ENCODE measurements around the gene C19orf47. TPM values are rescaled to one million over a fixed set of nuclear protein-coding genes. Genes with fewer than 3 reads are reported as not detected.

Gene C19orf47
- total RNA-seq, 1 donor from 2014 or later, result 17.4 TPM

- H3K27me3 ChIP-seq, result no peaks in the 10 kb centered on the region
- TF ChIP-seq POLR2AphosphoS5 (IDR thresholded peaks at IDR 0.05; ENCODE audit: insufficient read depth in 1 of 2, low read depth in 1 of 2), result no peak
- no peak for TF ChIP-seq POLR2A (IDR thresholded peaks at IDR 0.05)
- TF ChIP-seq CTCF (IDR thresholded peaks at IDR 0.05), result no peak
- no peaks in the 10 kb centered on the region for H3K9me3 ChIP-seq
- intact Hi-C loops (cut with DNase I), result no loop called here
- H3K4me3 ChIP-seq, result no peak overlapping the region
- H3K36me3 ChIP-seq, result no peaks in the 10 kb centered on the region
- DNase-seq (ENCODE audit: extremely low spot score in 2 of 2), result no peak
- H3K27ac ChIP-seq, result no peak overlapping the region
- H3K4me1 ChIP-seq, result peaks cover 67% of the 10 kb centered on the region
Observed at GRCh38 chr19:40272261-40272660, 75.9 kb downstream of the C19orf47 start.

- H3K36me3 ChIP-seq, result no peaks in the 10 kb centered on the region
- H3K27ac ChIP-seq, result no peak overlapping the region
- no peak for TF ChIP-seq POLR2A (IDR thresholded peaks at IDR 0.05)
- no peak for TF ChIP-seq CTCF (IDR thresholded peaks at IDR 0.05)
- no peak for TF ChIP-seq POLR2AphosphoS5 (IDR thresholded peaks at IDR 0.05; ENCODE audit: insufficient read depth in 1 of 2, low read depth in 1 of 2)
- no peaks in the 10 kb centered on the region for H3K9me3 ChIP-seq
- intact Hi-C loops (cut with DNase I), result no loop called here
- H3K4me3 ChIP-seq, result no peak overlapping the region
- no peak for DNase-seq (ENCODE audit: extremely low spot score in 2 of 2)
- H3K27me3 ChIP-seq, result no peaks in the 10 kb centered on the region
- peaks cover 66% of the 10 kb centered on the region for H3K4me1 ChIP-seq
Observed at GRCh38 chr19:40271706-40272105, 76.5 kb downstream of the C19orf47 start.

GRCh38 chr19:40270362-40271089 is 77.7 kb downstream of the C19orf47 start:
- Histone ChIP-seq H3K4me3 (no peak overlapping the region), H3K9me3 (no peaks in the 10 kb centered on the region), H3K4me1 (peaks cover 66% of the 10 kb centered on the region), H3K36me3 (no peaks in the 10 kb centered on the region), H3K27ac (no peak overlapping the region), H3K27me3 (no peaks in the 10 kb centered on the region)
- intact Hi-C loops (cut with DNase I), result no loop called here
- TF ChIP-seq POLR2A (IDR thresholded peaks at IDR 0.05) (no peak), CTCF (IDR thresholded peaks at IDR 0.05) (no peak), POLR2AphosphoS5 (IDR thresholded peaks at IDR 0.05; ENCODE audit: insufficient read depth in 1 of 2, low read depth in 1 of 2) (no peak)
- no peak for DNase-seq (ENCODE audit: extremely low spot score in 2 of 2)

MicroRNAs encoded within 50 kb of the gene (microRNA counts, 767-probe panel; counts per million panel counts)
- 238 to 261 counts per million in 2 donors for microRNA hsa-miR-641

Small RNA genes lying within 50 kb of the gene (microRNA-seq; reads per million reads assigned to microRNA genes)
- gene MIR641 (ENCODE audit: borderline number of aligned reads, borderline replicate concordance) (17.2 reads per million, percentile 30 among the genes with 10 or more reads in this experiment), gene MIR6796 (ENCODE audit: borderline number of aligned reads, borderline replicate concordance) (not detected)

Small RNA genes lying within 50 kb of the gene (small RNA-seq; reads per million reads assigned to genes)
- gene MIR641 (1.0 reads per million, percentile 21 among the genes with 10 or more reads in this experiment), gene MIR6796 (not detected), gene RF00019 (not detected), gene RNU6-945P (not detected)

Other genes with a start within 250 kb of the C19orf47 start
- gene MAP3K10, start 157.0 kb downstream of the C19orf47 start, total RNA-seq, result 10.6 TPM
- not detected for gene TTC9B, start 130.0 kb downstream of the C19orf47 start, total RNA-seq
- not detected for gene CCNP, start 121.7 kb downstream of the C19orf47 start, total RNA-seq
- gene AKT2, start 63.1 kb downstream of the C19orf47 start, total RNA-seq, result 105 TPM
- gene PLD3, start 298 bp upstream of the C19orf47 start, total RNA-seq, result 177 TPM
- gene HIPK4, start 41.8 kb upstream of the C19orf47 start, total RNA-seq, result 0.74 TPM
- gene PRX, start 65.0 kb upstream of the C19orf47 start, total RNA-seq, result 3.2 TPM
- gene SERTAD1, start 77.6 kb upstream of the C19orf47 start, total RNA-seq, result 14.2 TPM
- gene SERTAD3, start 95.9 kb upstream of the C19orf47 start, total RNA-seq, result 42.0 TPM
- 357 TPM for gene BLVRB, start 117.3 kb upstream of the C19orf47 start, total RNA-seq
- 1.7 TPM for gene SPTBN4, start 118.6 kb upstream of the C19orf47 start, total RNA-seq
- gene SHKBP1, start 228.5 kb upstream of the C19orf47 start, total RNA-seq, result 51.6 TPM

Data from vagina (tissue), 2 donors.